Mammary epithelial cell (primary cell): ENCODE measurements around the gene HOXD13.

Source experiments
- CTCF ChIP-seq, 2 donors: IDR thresholded peaks in 1 of 2; conservative IDR thresholded peaks in 1 of 2; 2 replicates each; pipeline ENCODE4 v1.5.1; 2011 to 2012; ENCODE audit warnings: inconsistent platforms in 2 of 2, low read length in 2 of 2, mild to moderate bottlenecking in 2 of 2, control low read depth in 1 of 2, low read depth in 1 of 2; ENCODE audit not compliant: insufficient read depth in 1 of 2; ENCODE audit errors: extremely low read depth in 1 of 2
- EZH2 ChIP-seq: IDR thresholded peaks from 2 replicates; pipeline ENCODE4 v1.6.1; 2012; ENCODE audit warnings: low read length, inconsistent platforms, borderline replicate concordance

- TF ChIP-seq CTCF (conservative IDR thresholded peaks at IDR 0.05 in 1 of 2, IDR thresholded peaks at IDR 0.05 in 1 of 2; ENCODE audit: extremely low read depth in 1 of 2, insufficient read depth in 1 of 2, low read depth in 1 of 2, low read length in 2 of 2), result no peak
- peak; percentile 97 for TF ChIP-seq EZH2
These were observed 7.3 kb upstream of the HOXD13 start for GRCh38 chr2:176085120-176085788.
